ENCODE results near the gene OAS1. TPM values are rescaled to one million over a fixed set of nuclear protein-coding genes. Genes with fewer than 3 reads are reported as not detected.
"Not testable (repeated sequence)": the region's sequence is repeated elsewhere in the genome, so short reads cannot be mapped to it uniquely, and the experiment has no call there.

Gene OAS1
- total RNA-seq, 6 experiments from 2014 or later: not detected

DNA sequence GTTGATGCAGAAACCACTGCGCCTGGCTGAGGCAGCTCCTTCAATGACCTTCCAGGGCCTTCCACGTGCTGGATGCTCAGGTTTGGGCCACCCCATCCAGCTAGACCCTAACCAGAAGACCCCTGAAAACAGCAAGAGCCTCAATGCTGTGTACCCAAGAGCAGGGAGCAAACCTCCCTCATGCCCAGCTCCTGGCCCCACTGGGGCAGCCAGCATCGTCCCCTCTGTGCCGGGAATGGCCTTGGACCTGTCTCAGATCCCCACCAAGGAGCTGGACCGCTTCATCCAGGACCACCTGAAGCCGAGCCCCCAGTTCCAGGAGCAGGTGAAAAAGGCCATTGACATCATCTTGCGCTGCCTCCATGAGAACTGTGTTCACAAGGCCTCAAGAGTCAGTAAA lies 42.0 kb downstream of the OAS1 start:
- H3K9me3 Mint-ChIP-seq: no peaks in the 10 kb centered on the region
- H3K27ac Mint-ChIP-seq: no peak overlapping the region
- no peaks in the 10 kb centered on the region for H3K27me3 Mint-ChIP-seq (ENCODE audit: insufficient read depth)
- no peak overlapping the region for H3K4me3 Mint-ChIP-seq
- no peaks in the 10 kb centered on the region for H3K4me1 Mint-ChIP-seq (ENCODE audit: low read depth)
- peaks cover 7% of the 10 kb centered on the region for H3K36me3 Mint-ChIP-seq (ENCODE audit: low read depth)
- no peak for TF ChIP-seq CTCF (IDR thresholded peaks at IDR 0.05)
- DNase-seq: no peak

- no peak for DNase-seq
- H3K4me1 Mint-ChIP-seq (ENCODE audit: low read depth): no peaks in the 10 kb centered on the region
- H3K27ac Mint-ChIP-seq: no peak overlapping the region
- H3K9me3 Mint-ChIP-seq: no peaks in the 10 kb centered on the region
- peaks cover 7% of the 10 kb centered on the region for H3K36me3 Mint-ChIP-seq (ENCODE audit: low read depth)
- no peak overlapping the region for H3K4me3 Mint-ChIP-seq
- H3K27me3 Mint-ChIP-seq (ENCODE audit: insufficient read depth): no peaks in the 10 kb centered on the region
- TF ChIP-seq CTCF (IDR thresholded peaks at IDR 0.05): no peak
These were observed 43.9 kb downstream of the OAS1 start for GRCh38 chr12:112950701-112951100.

- not testable (repeated sequence) for H3K4me3 Mint-ChIP-seq
These were observed 50.4 kb downstream of the OAS1 start for GRCh38 chr12:112957125-112957524.

DNA sequence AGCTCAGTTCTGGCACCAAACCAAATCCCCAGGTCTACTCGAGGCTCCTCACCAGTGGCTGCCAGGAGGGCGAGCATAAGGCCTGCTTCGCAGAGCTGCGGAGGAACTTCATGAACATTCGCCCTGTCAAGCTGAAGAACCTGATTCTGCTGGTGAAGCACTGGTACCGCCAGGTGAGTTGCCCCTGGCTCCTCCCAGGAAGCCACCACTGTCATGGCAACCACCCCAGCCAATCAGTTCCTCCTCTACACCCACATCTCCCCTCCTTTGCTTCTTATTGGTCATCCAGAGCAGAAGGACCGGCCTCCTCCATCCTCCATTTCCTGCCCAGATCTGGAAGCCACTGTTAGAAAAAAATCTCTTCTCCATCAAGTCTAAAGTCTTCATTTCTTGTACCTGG lies 54.3 kb downstream of the OAS1 start:
- H3K27ac Mint-ChIP-seq: no peak overlapping the region
- TF ChIP-seq CTCF (IDR thresholded peaks at IDR 0.05): no peak
- peaks cover 12% of the 10 kb centered on the region for H3K9me3 Mint-ChIP-seq
- H3K27me3 Mint-ChIP-seq (ENCODE audit: insufficient read depth): no peaks in the 10 kb centered on the region
- no peak for DNase-seq
- peaks cover 24% of the 10 kb centered on the region; the same call in 1 of the 2 replicates for H3K36me3 Mint-ChIP-seq (ENCODE audit: low read depth)
- H3K4me3 Mint-ChIP-seq: no peak overlapping the region
- no peaks in the 10 kb centered on the region for H3K4me1 Mint-ChIP-seq (ENCODE audit: low read depth)

More at GRCh38 chr12:112957125-112957524, 50.4 kb downstream of the OAS1 start:
- H3K9me3 Mint-ChIP-seq: peaks cover 12% of the 10 kb centered on the region
- not testable (repeated sequence) for H3K27me3 Mint-ChIP-seq (ENCODE audit: insufficient read depth); H3K4me1 Mint-ChIP-seq (ENCODE audit: low read depth); H3K27ac Mint-ChIP-seq; DNase-seq
- peaks cover 24% of the 10 kb centered on the region; the same call in 1 of the 2 replicates for H3K36me3 Mint-ChIP-seq (ENCODE audit: low read depth)

DNA sequence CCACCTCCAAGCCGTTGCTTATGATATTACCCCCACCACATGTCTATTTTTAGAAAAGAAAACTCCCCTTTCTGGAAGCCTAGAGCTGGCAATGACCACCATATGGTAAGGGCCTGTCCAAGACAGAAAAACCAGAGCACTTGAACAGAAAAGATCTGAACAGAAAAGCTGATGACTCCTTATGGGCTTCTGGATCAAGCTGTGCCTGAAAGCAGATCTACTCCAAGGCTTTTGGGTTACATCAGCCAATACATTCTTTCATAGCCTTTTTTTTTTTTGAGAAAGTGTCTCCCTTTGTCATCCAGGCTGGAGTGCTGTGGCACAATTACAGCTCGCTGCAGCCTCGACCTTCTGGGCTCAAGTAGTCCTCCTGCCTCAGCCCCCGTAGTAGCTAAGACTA lies 54.8 kb downstream of the OAS1 start:
- Mint-ChIP-seq H3K9me3 (peaks cover 12% of the 10 kb centered on the region), H3K27ac (no peak overlapping the region), H3K4me3 (no peak overlapping the region), H3K36me3 (ENCODE audit: low read depth) (peaks cover 24% of the 10 kb centered on the region; the same call in 1 of the 2 replicates), H3K27me3 (ENCODE audit: insufficient read depth) (no peaks in the 10 kb centered on the region), H3K4me1 (ENCODE audit: low read depth) (no peaks in the 10 kb centered on the region)
- no peak for DNase-seq
- TF ChIP-seq CTCF (IDR thresholded peaks at IDR 0.05): no peak

- H3K4me3 Mint-ChIP-seq: no peak overlapping the region
- H3K9me3 Mint-ChIP-seq: peaks cover 11% of the 10 kb centered on the region
- no peak for TF ChIP-seq CTCF (IDR thresholded peaks at IDR 0.05)
- H3K27ac Mint-ChIP-seq: no peak overlapping the region
- DNase-seq: no peak
- peaks cover 24% of the 10 kb centered on the region; the same call in 1 of the 2 replicates for H3K36me3 Mint-ChIP-seq (ENCODE audit: low read depth)
- H3K27me3 Mint-ChIP-seq (ENCODE audit: insufficient read depth): no peaks in the 10 kb centered on the region
- no peaks in the 10 kb centered on the region for H3K4me1 Mint-ChIP-seq (ENCODE audit: low read depth)
These were observed 55.8 kb downstream of the OAS1 start for GRCh38 chr12:112962561-112962960.
